WTC11 (cell line): ENCODE measurements around the gene RNF40. TPM values are rescaled to one million over a fixed set of nuclear protein-coding genes. Genes with fewer than 3 reads are reported as not detected.

Experiments used
- CREM ChIP-seq: sonication (generic); formaldehyde crosslinking; IDR thresholded peaks from 2 replicates; pipeline ENCODE4 v1.8.1; 2022; ENCODE audit warnings: mild to moderate bottlenecking, missing genetic modification reagents, moderate library complexity
- ELF4 ChIP-seq: sonication (generic); formaldehyde crosslinking; IDR thresholded peaks from 2 replicates; pipeline ENCODE4 v1.8.1; 2022; ENCODE audit warnings: low read depth, mild to moderate bottlenecking, moderate library complexity, missing genetic modification reagents
- ESRRA ChIP-seq: sonication (generic); formaldehyde crosslinking; IDR thresholded peaks from 2 replicates; pipeline ENCODE4 v1.8.1; 2022; ENCODE audit warnings: mild to moderate bottlenecking, missing genetic modification reagents, borderline replicate concordance
- FOXP1 ChIP-seq: sonication (generic); formaldehyde crosslinking; IDR thresholded peaks from 2 replicates; pipeline ENCODE4 v1.8.0; 2022; ENCODE audit warnings: missing genetic modification reagents, mild to moderate bottlenecking, moderate library complexity, borderline replicate concordance
- HMGA2 ChIP-seq: fragments of 250-450 bp; sonication (Bioruptor Pico); IDR thresholded peaks from 2 replicates; pipeline ENCODE4 v1.4.0; 2021; ENCODE audit warnings: mild to moderate bottlenecking, moderate library complexity
- HMGXB4 ChIP-seq: sonication (generic); formaldehyde crosslinking; IDR thresholded peaks from 2 replicates; pipeline ENCODE4 v1.8.1; 2023; ENCODE audit warnings: mild to moderate bottlenecking, moderate library complexity, missing genetic modification reagents
- JAZF1 ChIP-seq: fragments of 250-450 bp; sonication (Bioruptor Pico); IDR thresholded peaks from 2 replicates; pipeline ENCODE4 v1.9.0; 2021; ENCODE audit warnings: moderate library complexity, mild to moderate bottlenecking, inconsistent platforms
- JUN ChIP-seq: sonication (generic); formaldehyde crosslinking; IDR thresholded peaks from 2 replicates; pipeline ENCODE4 v1.8.0; 2023; ENCODE audit warnings: mild to moderate bottlenecking, missing genetic modification reagents
- MXD4 ChIP-seq: fragments of 250-450 bp; sonication (Bioruptor Pico); IDR thresholded peaks from 2 replicates; pipeline ENCODE4 v1.8.0; 2021; ENCODE audit warnings: mild to moderate bottlenecking, moderate library complexity, borderline replicate concordance
- MYBL2 ChIP-seq: sonication (generic); formaldehyde crosslinking; IDR thresholded peaks from 2 replicates; pipeline ENCODE4 v1.8.1; 2023; ENCODE audit warnings: mild to moderate bottlenecking, moderate library complexity, missing genetic modification reagents
- NFATC4 ChIP-seq: fragments of 250-450 bp; sonication (Bioruptor Pico); IDR thresholded peaks from 2 replicates; pipeline ENCODE4 v1.9.0; 2021; ENCODE audit warnings: mild to moderate bottlenecking
- NFYB ChIP-seq: sonication (generic); formaldehyde crosslinking; conservative IDR thresholded peaks from 2 replicates; pipeline ENCODE4 v1.8.0; 2022; ENCODE audit warnings: low read depth, missing genetic modification reagents
- PRRX2 ChIP-seq: fragments of 250-450 bp; sonication (Bioruptor Pico); IDR thresholded peaks from 2 replicates; pipeline ENCODE4 v1.8.0; 2021; ENCODE audit warnings: mild to moderate bottlenecking
- RORB ChIP-seq: fragments of 250-450 bp; sonication (Bioruptor Pico); IDR thresholded peaks from 2 replicates; pipeline ENCODE4 v1.9.0; 2021; ENCODE audit warnings: mild to moderate bottlenecking
- SMAD4 ChIP-seq: sonication (generic); formaldehyde crosslinking; IDR thresholded peaks from 2 replicates; pipeline ENCODE4 v1.8.0; 2022; ENCODE audit warnings: mild to moderate bottlenecking, missing genetic modification reagents
- SOX15 ChIP-seq: fragments of 250-450 bp; sonication (Bioruptor Pico); IDR thresholded peaks from 2 replicates; pipeline ENCODE4 v1.9.0; 2021; ENCODE audit warnings: mild to moderate bottlenecking
- SP1 ChIP-seq: sonication (generic); formaldehyde crosslinking; conservative IDR thresholded peaks from 2 replicates; pipeline ENCODE4 v1.8.1; 2022; ENCODE audit warnings: missing genetic modification reagents
- TEAD1 ChIP-seq: sonication (generic); formaldehyde crosslinking; IDR thresholded peaks from 2 replicates; pipeline ENCODE4 v1.8.0; 2022; ENCODE audit warnings: mild to moderate bottlenecking, missing genetic modification reagents
- TEAD4 ChIP-seq: sonication (generic); formaldehyde crosslinking; IDR thresholded peaks from 2 replicates; pipeline ENCODE4 v1.8.0; 2022; ENCODE audit warnings: mild to moderate bottlenecking, missing genetic modification reagents
- TP53 ChIP-seq: sonication (generic); formaldehyde crosslinking; IDR thresholded peaks from 2 replicates; pipeline ENCODE4 v1.8.1; 2023; ENCODE audit warnings: mild to moderate bottlenecking, missing genetic modification reagents
- ZBTB21 ChIP-seq: sonication (generic); formaldehyde crosslinking; IDR thresholded peaks from 2 replicates; pipeline ENCODE4 v1.8.1; 2023; ENCODE audit warnings: mild to moderate bottlenecking, missing genetic modification reagents, borderline replicate concordance
- ZNF263 ChIP-seq: sonication (generic); formaldehyde crosslinking; IDR thresholded peaks from 2 replicates; pipeline ENCODE4 v1.8.1; 2022; ENCODE audit warnings: low read depth, mild to moderate bottlenecking, moderate library complexity, missing genetic modification reagents
- ZNF396 ChIP-seq: fragments of 250-450 bp; sonication (Bioruptor Pico); IDR thresholded peaks from 2 replicates; pipeline ENCODE4 v1.8.0; 2021; ENCODE audit warnings: mild to moderate bottlenecking, moderate library complexity, borderline replicate concordance
- ZNF512 ChIP-seq: sonication (generic); formaldehyde crosslinking; IDR thresholded peaks from 2 replicates; pipeline ENCODE4 v1.8.1; 2022; ENCODE audit warnings: missing genetic modification reagents, borderline replicate concordance
- ZNF671 ChIP-seq: fragments of 250-450 bp; sonication (Bioruptor Pico); IDR thresholded peaks from 2 replicates; pipeline ENCODE4 v1.8.0; 2021; ENCODE audit warnings: mild to moderate bottlenecking
- total RNA-seq: library from RNA; stranded (reverse); gene quantifications from 3 replicates; pipeline ENCODE4 v1.2.3, GENCODE V29; 2021
- TF ChIP-seq, protein P1 (sequence below): sonication (generic); formaldehyde crosslinking; IDR thresholded peaks from 2 replicates; pipeline ENCODE4 v1.8.0; 2022; ENCODE audit warnings: mild to moderate bottlenecking, missing genetic modification reagents
- TF ChIP-seq, protein P2 (sequence below): fragments of 250-450 bp; sonication (Bioruptor Pico); IDR thresholded peaks from 2 replicates; pipeline ENCODE4 v1.9.0; 2021; ENCODE audit warnings: mild to moderate bottlenecking
- TF ChIP-seq, protein P3 (sequence below): fragments of 250-450 bp; sonication (Bioruptor Pico); conservative IDR thresholded peaks from 2 replicates; pipeline ENCODE4 v1.9.0; 2021; ENCODE audit warnings: mild to moderate bottlenecking
- TF ChIP-seq, protein P4 (sequence below): sonication (generic); formaldehyde crosslinking; IDR thresholded peaks from 2 replicates; pipeline ENCODE4 v1.8.0; 2023; ENCODE audit warnings: missing genetic modification reagents, mild to moderate bottlenecking, borderline replicate concordance

Gene RNF40
- total RNA-seq, 1 experiment from 2014 or later = 77.1 TPM

DNA sequence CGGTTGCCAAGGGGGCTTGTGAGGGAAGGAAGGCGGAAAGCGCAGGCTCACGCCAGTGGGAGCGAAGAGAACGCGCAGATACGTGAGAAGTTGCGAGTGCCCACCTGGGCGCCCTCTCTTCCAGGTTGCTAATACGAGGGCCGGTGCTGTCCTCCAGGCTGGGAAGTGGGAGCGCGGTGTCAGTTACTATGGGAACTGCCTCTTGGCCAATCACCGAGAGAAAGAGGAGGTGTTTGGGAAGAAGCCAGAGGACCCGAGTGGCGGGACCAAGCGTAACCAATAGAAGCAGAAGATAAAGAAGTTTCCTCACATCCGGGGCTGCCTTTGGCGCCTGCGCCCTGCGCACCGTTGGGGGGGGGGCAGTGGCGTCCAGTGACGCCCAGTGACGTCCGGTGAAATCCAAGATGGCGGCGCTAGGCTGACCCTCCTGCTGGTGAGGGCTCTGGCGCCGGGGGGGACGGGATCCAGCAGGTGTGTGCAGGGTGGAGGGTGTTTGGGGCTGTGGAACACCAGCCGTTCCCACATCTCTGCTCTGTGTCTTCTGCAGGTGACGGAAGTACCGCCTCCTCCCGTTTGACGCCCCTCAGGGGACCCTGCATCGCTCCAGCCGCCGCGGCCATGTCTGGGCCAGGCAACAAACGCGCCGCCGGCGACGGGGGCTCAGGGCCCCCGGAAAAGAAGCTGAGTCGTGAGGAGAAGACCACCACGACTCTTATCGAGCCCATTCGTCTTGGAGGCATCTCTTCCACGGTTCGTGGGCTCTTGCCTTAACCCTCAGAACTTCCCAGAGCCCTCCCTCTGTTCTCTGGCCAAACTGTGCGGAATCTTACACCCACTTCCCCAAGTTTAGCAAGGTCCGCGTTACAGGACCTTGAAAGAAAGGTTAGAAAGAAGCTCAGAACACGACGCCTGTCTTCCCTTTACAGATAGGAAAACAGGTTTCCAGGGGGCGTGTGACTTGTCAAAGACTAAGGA is at the start of gene RNF40, which contains the start of gene CFAP119 (continued):
- no peak for TF ChIP-seq SOX15 (CRISPR knock-in tag)
- TF ChIP-seq FOXP1 (CRISPR knock-in tag) = peak; percentile 64; the same call in 1 of the 2 replicates
- TF ChIP-seq MYBL2 (CRISPR knock-in tag) = no peak; the same call in 1 of the 2 replicates
- peak; percentile 52; the same call in 1 of the 2 replicates for TF ChIP-seq SP1 (CRISPR knock-in tag)
- TF ChIP-seq NFYB = no peak; the same call in 1 of the 2 replicates
- TF ChIP-seq CREM (CRISPR knock-in tag) = no peak
- no peak for TF ChIP-seq RORB (CRISPR knock-in tag)
- no peak for TF ChIP-seq TEAD4
- TF ChIP-seq JAZF1 (CRISPR knock-in tag) = no peak
- TF ChIP-seq PRRX2 = no peak
- TF ChIP-seq ZBTB21 (CRISPR knock-in tag) = no peak
- TF ChIP-seq TP53 (CRISPR knock-in tag) = no peak
- TF ChIP-seq JUN (CRISPR knock-in tag) = no peak
- no peak for TF ChIP-seq ELF4 (CRISPR knock-in tag)
- TF ChIP-seq HMGXB4 (CRISPR knock-in tag) = 0 out of 2 replicates have a peak, but pooled peaks have one; percentile 22
- TF ChIP-seq, protein P1, sequence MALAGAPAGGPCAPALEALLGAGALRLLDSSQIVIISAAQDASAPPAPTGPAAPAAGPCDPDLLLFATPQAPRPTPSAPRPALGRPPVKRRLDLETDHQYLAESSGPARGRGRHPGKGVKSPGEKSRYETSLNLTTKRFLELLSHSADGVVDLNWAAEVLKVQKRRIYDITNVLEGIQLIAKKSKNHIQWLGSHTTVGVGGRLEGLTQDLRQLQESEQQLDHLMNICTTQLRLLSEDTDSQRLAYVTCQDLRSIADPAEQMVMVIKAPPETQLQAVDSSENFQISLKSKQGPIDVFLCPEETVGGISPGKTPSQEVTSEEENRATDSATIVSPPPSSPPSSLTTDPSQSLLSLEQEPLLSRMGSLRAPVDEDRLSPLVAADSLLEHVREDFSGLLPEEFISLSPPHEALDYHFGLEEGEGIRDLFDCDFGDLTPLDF = no peak
- TF ChIP-seq ZNF671 (CRISPR knock-in tag) = no peak
- TF ChIP-seq ESRRA (CRISPR knock-in tag) = no peak
- TF ChIP-seq MXD4 (CRISPR knock-in tag) = no peak
- no peak for TF ChIP-seq SMAD4 (CRISPR knock-in tag)
- no peak for TF ChIP-seq TEAD1 (CRISPR knock-in tag)
- TF ChIP-seq, protein P2, sequence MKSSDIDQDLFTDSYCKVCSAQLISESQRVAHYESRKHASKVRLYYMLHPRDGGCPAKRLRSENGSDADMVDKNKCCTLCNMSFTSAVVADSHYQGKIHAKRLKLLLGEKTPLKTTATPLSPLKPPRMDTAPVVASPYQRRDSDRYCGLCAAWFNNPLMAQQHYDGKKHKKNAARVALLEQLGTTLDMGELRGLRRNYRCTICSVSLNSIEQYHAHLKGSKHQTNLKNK (CRISPR knock-in tag) = no peak
- no peak for TF ChIP-seq HMGA2 (CRISPR knock-in tag)
- no peak for TF ChIP-seq ZNF263 (CRISPR knock-in tag)
- TF ChIP-seq, protein P3, sequence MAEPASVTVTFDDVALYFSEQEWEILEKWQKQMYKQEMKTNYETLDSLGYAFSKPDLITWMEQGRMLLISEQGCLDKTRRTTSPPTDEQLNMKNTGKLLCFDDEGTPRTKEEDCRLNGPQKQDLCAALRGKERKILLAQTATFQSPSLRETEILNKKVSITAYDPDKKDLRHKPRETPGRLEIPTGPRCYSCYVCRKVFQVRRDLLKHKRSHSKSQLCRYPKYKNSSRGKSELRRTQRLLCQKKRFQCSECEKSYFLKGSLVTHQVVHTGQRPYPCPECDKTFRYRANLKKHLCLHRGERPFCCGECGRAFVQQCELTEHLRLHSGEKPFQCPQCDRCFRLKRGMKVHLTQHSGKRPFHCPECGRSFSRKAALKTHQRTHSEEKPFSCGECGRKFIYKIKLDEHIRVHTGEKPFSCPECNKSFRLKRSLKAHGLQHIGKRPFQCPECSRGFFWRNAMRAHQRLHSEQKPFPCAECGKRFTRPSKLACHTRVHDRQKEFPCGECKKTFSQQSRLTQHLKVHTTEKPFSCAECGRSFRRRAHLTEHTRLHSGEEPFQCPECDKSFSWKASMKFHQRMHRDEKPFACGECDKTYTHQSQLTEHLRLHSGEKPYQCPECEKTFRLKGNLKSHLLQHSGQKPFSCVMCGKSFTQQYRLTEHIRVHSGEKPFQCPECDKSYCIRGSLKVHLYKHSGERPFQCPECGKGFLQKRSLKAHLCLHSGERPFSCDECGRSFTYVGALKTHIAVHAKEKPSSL (CRISPR knock-in tag) = no peak
- TF ChIP-seq, protein P4, sequence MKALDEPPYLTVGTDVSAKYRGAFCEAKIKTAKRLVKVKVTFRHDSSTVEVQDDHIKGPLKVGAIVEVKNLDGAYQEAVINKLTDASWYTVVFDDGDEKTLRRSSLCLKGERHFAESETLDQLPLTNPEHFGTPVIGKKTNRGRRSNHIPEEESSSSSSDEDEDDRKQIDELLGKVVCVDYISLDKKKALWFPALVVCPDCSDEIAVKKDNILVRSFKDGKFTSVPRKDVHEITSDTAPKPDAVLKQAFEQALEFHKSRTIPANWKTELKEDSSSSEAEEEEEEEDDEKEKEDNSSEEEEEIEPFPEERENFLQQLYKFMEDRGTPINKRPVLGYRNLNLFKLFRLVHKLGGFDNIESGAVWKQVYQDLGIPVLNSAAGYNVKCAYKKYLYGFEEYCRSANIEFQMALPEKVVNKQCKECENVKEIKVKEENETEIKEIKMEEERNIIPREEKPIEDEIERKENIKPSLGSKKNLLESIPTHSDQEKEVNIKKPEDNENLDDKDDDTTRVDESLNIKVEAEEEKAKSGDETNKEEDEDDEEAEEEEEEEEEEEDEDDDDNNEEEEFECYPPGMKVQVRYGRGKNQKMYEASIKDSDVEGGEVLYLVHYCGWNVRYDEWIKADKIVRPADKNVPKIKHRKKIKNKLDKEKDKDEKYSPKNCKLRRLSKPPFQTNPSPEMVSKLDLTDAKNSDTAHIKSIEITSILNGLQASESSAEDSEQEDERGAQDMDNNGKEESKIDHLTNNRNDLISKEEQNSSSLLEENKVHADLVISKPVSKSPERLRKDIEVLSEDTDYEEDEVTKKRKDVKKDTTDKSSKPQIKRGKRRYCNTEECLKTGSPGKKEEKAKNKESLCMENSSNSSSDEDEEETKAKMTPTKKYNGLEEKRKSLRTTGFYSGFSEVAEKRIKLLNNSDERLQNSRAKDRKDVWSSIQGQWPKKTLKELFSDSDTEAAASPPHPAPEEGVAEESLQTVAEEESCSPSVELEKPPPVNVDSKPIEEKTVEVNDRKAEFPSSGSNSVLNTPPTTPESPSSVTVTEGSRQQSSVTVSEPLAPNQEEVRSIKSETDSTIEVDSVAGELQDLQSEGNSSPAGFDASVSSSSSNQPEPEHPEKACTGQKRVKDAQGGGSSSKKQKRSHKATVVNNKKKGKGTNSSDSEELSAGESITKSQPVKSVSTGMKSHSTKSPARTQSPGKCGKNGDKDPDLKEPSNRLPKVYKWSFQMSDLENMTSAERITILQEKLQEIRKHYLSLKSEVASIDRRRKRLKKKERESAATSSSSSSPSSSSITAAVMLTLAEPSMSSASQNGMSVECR = peak; percentile 8; the same call in 1 of the 2 replicates
- no peak for TF ChIP-seq ZNF512 (CRISPR knock-in tag)
- no peak for TF ChIP-seq ZNF396
- no peak for TF ChIP-seq NFATC4 (CRISPR knock-in tag)
